ENCODE results near the gene ZFYVE28.

DNA sequence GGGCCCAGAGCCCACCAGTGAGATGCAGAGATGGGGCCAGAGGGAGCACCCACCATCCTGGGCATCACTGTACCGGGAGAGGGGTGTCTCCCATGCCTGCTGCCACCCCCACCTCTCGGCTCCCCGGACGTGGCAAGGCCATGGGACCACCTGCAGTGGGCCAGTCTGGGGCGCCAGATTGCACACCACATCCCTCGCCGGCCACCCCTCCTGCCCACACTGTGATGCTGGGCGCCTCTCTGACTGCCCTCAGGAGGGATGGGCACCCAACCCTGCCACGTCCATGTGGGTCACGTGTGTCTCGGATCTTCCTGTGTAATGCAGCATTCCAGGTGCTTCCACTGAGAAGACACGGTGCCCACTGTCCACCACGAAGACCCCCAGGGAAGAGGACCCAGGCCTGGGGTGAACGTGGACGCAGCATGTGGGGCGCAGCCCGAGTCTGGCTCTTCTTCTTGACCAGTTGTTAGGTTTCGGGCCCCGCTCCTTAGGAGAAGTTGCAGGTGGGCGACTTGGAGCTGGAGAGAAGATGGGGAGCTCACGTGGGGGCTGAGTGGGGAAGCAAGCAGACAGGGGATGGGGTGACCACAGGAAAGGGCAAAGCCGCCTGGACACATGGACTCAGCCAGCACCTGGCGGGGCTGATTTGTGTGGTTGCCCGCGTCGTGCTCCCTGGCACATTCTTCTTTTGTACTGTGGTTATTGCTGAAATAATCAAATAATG is 47.7 kb downstream of the ZFYVE28 start:
- TF ChIP-seq JUN (IDR thresholded peaks at IDR 0.05; ENCODE audit: low read depth, low read length): no peak
- no peak for TF ChIP-seq POU5F1 (IDR thresholded peaks at IDR 0.05; ENCODE audit: low read depth, low read length)
- TF ChIP-seq, protein P1, sequence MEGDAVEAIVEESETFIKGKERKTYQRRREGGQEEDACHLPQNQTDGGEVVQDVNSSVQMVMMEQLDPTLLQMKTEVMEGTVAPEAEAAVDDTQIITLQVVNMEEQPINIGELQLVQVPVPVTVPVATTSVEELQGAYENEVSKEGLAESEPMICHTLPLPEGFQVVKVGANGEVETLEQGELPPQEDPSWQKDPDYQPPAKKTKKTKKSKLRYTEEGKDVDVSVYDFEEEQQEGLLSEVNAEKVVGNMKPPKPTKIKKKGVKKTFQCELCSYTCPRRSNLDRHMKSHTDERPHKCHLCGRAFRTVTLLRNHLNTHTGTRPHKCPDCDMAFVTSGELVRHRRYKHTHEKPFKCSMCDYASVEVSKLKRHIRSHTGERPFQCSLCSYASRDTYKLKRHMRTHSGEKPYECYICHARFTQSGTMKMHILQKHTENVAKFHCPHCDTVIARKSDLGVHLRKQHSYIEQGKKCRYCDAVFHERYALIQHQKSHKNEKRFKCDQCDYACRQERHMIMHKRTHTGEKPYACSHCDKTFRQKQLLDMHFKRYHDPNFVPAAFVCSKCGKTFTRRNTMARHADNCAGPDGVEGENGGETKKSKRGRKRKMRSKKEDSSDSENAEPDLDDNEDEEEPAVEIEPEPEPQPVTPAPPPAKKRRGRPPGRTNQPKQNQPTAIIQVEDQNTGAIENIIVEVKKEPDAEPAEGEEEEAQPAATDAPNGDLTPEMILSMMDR (IDR thresholded peaks at IDR 0.05; ENCODE audit: control extremely low read depth in 1 of 3, insufficient read depth in 1 of 3, low read depth in 1 of 3, low read length in 3 of 3): no peak
- TF ChIP-seq EP300 (IDR thresholded peaks at IDR 0.05; ENCODE audit: borderline replicate concordance in 1 of 2, low read depth in 2 of 2, low read length in 2 of 2): no peak
- no peak for TF ChIP-seq YY1 (IDR thresholded peaks at IDR 0.05; ENCODE audit: low read depth, low read length)
- no peak for TF ChIP-seq EGR1 (IDR thresholded peaks at IDR 0.05; ENCODE audit: borderline replicate concordance, low read depth, low read length)
- TF ChIP-seq FOSL1 (IDR thresholded peaks at IDR 0.05; ENCODE audit: insufficient read depth, low read depth, low read length): no peak
- TF ChIP-seq POLR2AphosphoS5 (IDR thresholded peaks at IDR 0.05; ENCODE audit: low read depth, low read length): no peak
- TF ChIP-seq KDM1A (IDR thresholded peaks at IDR 0.05; ENCODE audit: borderline replicate concordance, low read length): no peak
- no peak for TF ChIP-seq NRF1 (IDR thresholded peaks at IDR 0.05; ENCODE audit: low read depth, low read length)
- TF ChIP-seq POLR2A (IDR thresholded peaks at IDR 0.05; ENCODE audit: control extremely low read depth in 1 of 2, low read depth in 2 of 2, low read length in 2 of 2): no peak

Measured in H1 (cell line).